ENCODE data around the gene NDUFA13. TPM values are rescaled to one million over a fixed set of nuclear protein-coding genes. Genes with fewer than 3 reads are reported as not detected.

The NDUFA13 gene
- total RNA-seq, 1 experiment from 2014 or later, result 489 TPM

DNA sequence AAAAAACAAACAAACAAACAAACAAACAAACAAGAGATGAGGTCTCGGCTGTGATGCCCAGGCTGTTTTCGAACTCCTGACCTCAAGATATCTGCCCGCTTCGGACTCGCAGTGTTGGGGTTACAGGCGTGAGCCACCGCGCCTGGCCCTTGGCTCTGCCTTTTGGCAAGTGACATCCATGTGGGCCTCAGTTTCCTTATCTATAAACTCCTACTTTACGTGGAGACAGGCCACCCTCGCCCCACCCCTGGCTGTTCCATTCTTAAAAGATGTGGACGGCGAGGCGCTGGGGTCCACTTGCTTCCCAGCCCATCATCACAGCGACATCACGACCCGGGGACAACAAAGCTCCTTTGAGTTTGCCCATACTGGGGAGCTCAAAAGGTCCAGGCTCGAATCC lies 2.3 kb upstream of the NDUFA13 start:
- Histone ChIP-seq H3K4ac (ENCODE audit: low read depth, low read length) (no peak overlapping the region), H3T11ph (ENCODE audit: low read length) (no peak overlapping the region), H3K79me2 (ENCODE audit: insufficient read depth, low read length) (peaks cover 6% of the 10 kb centered on the region; the same call in 1 of the 2 replicates), H3K4me1 (ENCODE audit: insufficient read depth, low read length) (no peaks in the 10 kb centered on the region), H3K9ac (ENCODE audit: extremely low read depth, insufficient read length, low read length) (no peak overlapping the region), H3K27me3 (ENCODE audit: insufficient read depth, low read length) (no peaks in the 10 kb centered on the region), H3K18ac (ENCODE audit: insufficient read length, low read depth, low read length) (no peak overlapping the region), H3K23ac (ENCODE audit: insufficient read length, low read depth, low read length) (no peak overlapping the region), H4K8ac (replicated peaks; ENCODE audit: insufficient read length, low read depth, low read length) (no peak overlapping the region), H2AK5ac (ENCODE audit: insufficient read length, low read length) (no peak overlapping the region), H4K5ac (ENCODE audit: insufficient read length, low read depth, low read length) (no peak overlapping the region), H3K79me1 (ENCODE audit: insufficient read depth, low read depth, low read length, poor library complexity, severe bottlenecking) (no peaks in the 10 kb centered on the region), H3K27ac (ENCODE audit: insufficient read length, low read depth, low read length) (no peak overlapping the region), H3K9me3 (ENCODE audit: control insufficient read depth, low read depth, low read length) (no peaks in the 10 kb centered on the region), H4K20me1 (ENCODE audit: control insufficient read depth, insufficient read depth, insufficient read length) (no peaks in the 10 kb centered on the region), H2AFZ (ENCODE audit: low read length) (no peak overlapping the region), H2BK12ac (ENCODE audit: insufficient read length, low read depth, low read length) (no peak overlapping the region), H2BK20ac (ENCODE audit: low read depth, low read length, poor library complexity, severe bottlenecking) (no peak overlapping the region), H4K91ac (ENCODE audit: insufficient read length, low read depth, low read length) (no peak overlapping the region), H2BK15ac (ENCODE audit: low read depth, low read length) (no peak overlapping the region), H3K56ac (ENCODE audit: insufficient read length, low read depth, low read length) (no peak overlapping the region), H3K4me2 (ENCODE audit: insufficient read depth, insufficient read length, low read length) (no peak overlapping the region), H2BK5ac (ENCODE audit: insufficient read length, low read length) (no peak overlapping the region), H3K23me2 (ENCODE audit: insufficient read length, low read depth, low read length, poor library complexity, severe bottlenecking) (peaks cover 5% of the 10 kb centered on the region), H2BK120ac (ENCODE audit: low read depth, low read length, poor library complexity, severe bottlenecking) (no peak overlapping the region), H3K14ac (ENCODE audit: insufficient read depth, low read length) (no peak overlapping the region)
- no CpG with 5 or more reads among the region's 17 CpGs for WGBS (ENCODE audit: extremely low coverage, insufficient read length, low lambda C conversion rate)
- peaks cover 0 to 11% (median 0%) of the 10 kb centered on the region in 3 experiments; a peak in 4 of 7 replicates for H3K36me3 Mint-ChIP-seq (ENCODE audit: insufficient read depth in 1 of 3, low read depth in 3 of 3)
- no peak overlapping the region; a peak in 1 of 5 replicates for H3K4me3 Mint-ChIP-seq
- TF ChIP-seq, protein P1, sequence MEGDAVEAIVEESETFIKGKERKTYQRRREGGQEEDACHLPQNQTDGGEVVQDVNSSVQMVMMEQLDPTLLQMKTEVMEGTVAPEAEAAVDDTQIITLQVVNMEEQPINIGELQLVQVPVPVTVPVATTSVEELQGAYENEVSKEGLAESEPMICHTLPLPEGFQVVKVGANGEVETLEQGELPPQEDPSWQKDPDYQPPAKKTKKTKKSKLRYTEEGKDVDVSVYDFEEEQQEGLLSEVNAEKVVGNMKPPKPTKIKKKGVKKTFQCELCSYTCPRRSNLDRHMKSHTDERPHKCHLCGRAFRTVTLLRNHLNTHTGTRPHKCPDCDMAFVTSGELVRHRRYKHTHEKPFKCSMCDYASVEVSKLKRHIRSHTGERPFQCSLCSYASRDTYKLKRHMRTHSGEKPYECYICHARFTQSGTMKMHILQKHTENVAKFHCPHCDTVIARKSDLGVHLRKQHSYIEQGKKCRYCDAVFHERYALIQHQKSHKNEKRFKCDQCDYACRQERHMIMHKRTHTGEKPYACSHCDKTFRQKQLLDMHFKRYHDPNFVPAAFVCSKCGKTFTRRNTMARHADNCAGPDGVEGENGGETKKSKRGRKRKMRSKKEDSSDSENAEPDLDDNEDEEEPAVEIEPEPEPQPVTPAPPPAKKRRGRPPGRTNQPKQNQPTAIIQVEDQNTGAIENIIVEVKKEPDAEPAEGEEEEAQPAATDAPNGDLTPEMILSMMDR (conservative IDR thresholded peaks at IDR 0.05), result no peak
- H3K27me3 Mint-ChIP-seq (ENCODE audit: low read depth), result peaks cover 4% of the 10 kb centered on the region; the same call in 1 of the 2 replicates
- peaks cover 3 to 13% of the 10 kb centered on the region in 2 experiments for H3K4me1 Mint-ChIP-seq
- no peaks in the 10 kb centered on the region for H3K9me3 Mint-ChIP-seq
- no peak overlapping the region for H3K27ac Mint-ChIP-seq
- no peak for DNase-seq

All from H9 (cell line).